SU-DHL-6 (cell line): ENCODE measurements around the gene PTPRCAP.
A peak's percentile ranks its signal among the peaks of the same experiment; 100 is the strongest.

Source experiments
- H2AFZ ChIP-seq: fragments of 200-600 bp; sonication (generic); 2 replicates; pipeline ENCODE4 v1.6.1; 2014; ENCODE audit warnings: low read depth, mild to moderate bottlenecking, moderate library complexity, mixed read lengths, antibody characterized with exemption, low read length; ENCODE audit not compliant: severe bottlenecking
- H3F3A ChIP-seq: fragments of 200-600 bp; shearing (Covaris generic); 2 replicates; pipeline ENCODE4 v1.6.0; 2016; ENCODE audit warnings: antibody characterized with exemption, mild to moderate bottlenecking; ENCODE audit not compliant: insufficient read depth
- H3K27ac ChIP-seq: fragments of 200-600 bp; sonication (generic); 2 replicates; pipeline ENCODE4 v1.5.1; 2016; ENCODE audit warnings: low read depth, mild to moderate bottlenecking, low read length, moderate library complexity, mixed read lengths
- H3K27me3 ChIP-seq: fragments of 200-600 bp; sonication (generic), shearing (Covaris generic); 2 replicates; pipeline ENCODE4 v1.6.0; 2014; ENCODE audit warnings: mild to moderate bottlenecking, low read length
- H3K36me3 ChIP-seq: fragments of 200-600 bp; sonication (generic); 2 replicates; pipeline ENCODE4 v1.6.1; 2014; ENCODE audit warnings: mild to moderate bottlenecking, low read length, mixed read lengths
- H3K4me2 ChIP-seq: fragments of 300-600, 200-600 bp; shearing (Covaris generic), sonication (generic); 2 replicates; pipeline ENCODE4 v1.6.0; 2014; ENCODE audit warnings: low read length, low read depth, mild to moderate bottlenecking; ENCODE audit not compliant: poor library complexity, severe bottlenecking
- H3K4me3 ChIP-seq: fragments of 200-600 bp; sonication (generic); 2 replicates; pipeline ENCODE4 v1.5.1; 2014; ENCODE audit warnings: antibody characterized with exemption, low read length, mild to moderate bottlenecking, mixed read lengths; ENCODE audit not compliant: insufficient read depth, poor library complexity, severe bottlenecking
- H3K79me2 ChIP-seq: fragments of 200-600 bp; sonication (generic); 2 replicates; pipeline ENCODE4 v1.6.1; 2014; ENCODE audit warnings: mild to moderate bottlenecking, low read length, moderate library complexity; ENCODE audit not compliant: insufficient read depth
- H3K9ac ChIP-seq: fragments of 200-600 bp; sonication (generic); 2 replicates; pipeline ENCODE4 v1.7.0; 2014; ENCODE audit warnings: mild to moderate bottlenecking, low read length
- H3K9me2 ChIP-seq: fragments of 200-600 bp; sonication (generic); replicated peaks from 2 replicates; pipeline ENCODE4 v1.6.1; 2014; ENCODE audit warnings: low read length; ENCODE audit not compliant: insufficient read depth
- H3K9me3 ChIP-seq: fragments of 200-600 bp; sonication (generic); 2 replicates; pipeline ENCODE4 v1.6.1; 2014; ENCODE audit warnings: low read length, mixed read lengths; ENCODE audit not compliant: insufficient read depth
- H4K20me1 ChIP-seq: fragments of 200-600 bp; sonication (generic); 2 replicates; pipeline ENCODE4 v1.6.1; 2014; ENCODE audit warnings: low read depth, mild to moderate bottlenecking, antibody characterized with exemption, low read length, moderate library complexity, mixed read lengths
- EZH2phosphoT487 ChIP-seq: fragments of 200-600 bp; sonication (generic), shearing (Covaris generic); conservative IDR thresholded peaks from 2 replicates; pipeline ENCODE4 v1.6.1; 2018; ENCODE audit warnings: mild to moderate bottlenecking, antibody characterized with exemption, low read length, moderate library complexity, mixed read lengths
- TF ChIP-seq, protein P1 (sequence below): fragments of 200-600 bp; sonication (generic); IDR thresholded peaks from one replicate; pipeline ENCODE4 v1.5.1; 2017; ENCODE audit warnings: antibody characterized with exemption, mild to moderate bottlenecking, low read length, moderate library complexity; ENCODE audit not compliant: insufficient read depth, poor library complexity, severe bottlenecking

Gene PTPRCAP

DNA sequence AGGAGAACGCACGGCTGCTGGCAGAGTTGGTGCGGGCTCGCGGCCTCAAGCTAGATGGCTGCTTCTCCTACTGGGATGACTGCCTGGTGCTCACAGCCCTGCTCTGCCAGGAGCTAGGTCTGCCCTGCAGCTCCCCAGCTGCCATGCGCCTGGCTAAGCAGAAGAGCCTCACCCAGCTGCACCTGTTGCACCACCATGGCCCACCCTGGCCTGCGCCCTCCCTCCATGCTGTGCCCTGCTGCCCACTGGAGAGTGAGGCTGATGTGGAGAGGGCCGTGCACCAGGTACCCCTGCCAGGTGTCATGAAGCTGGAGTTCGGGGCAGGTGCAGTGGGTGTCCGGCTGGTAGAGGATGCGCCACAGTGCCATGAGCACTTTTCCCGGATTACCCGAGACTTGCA lies 14.0 kb downstream of the PTPRCAP start:
- Histone ChIP-seq H3K9ac (no peak overlapping the region), H3K9me2 (no peaks in the 10 kb centered on the region), H3K36me3 (no peaks in the 10 kb centered on the region), H3K27ac (no peak overlapping the region), H3K9me3 (no peaks in the 10 kb centered on the region), H4K20me1 (no peaks in the 10 kb centered on the region), H3K79me2 (peaks cover under 1% of the 10 kb centered on the region; the same call in 1 of the 2 replicates), H3K4me3 (no peak overlapping the region), H3K27me3 (no peaks in the 10 kb centered on the region), H2AFZ (no peak overlapping the region), H3F3A (no peaks in the 10 kb centered on the region), H3K4me2 (no peak overlapping the region)
- TF ChIP-seq, protein P1, sequence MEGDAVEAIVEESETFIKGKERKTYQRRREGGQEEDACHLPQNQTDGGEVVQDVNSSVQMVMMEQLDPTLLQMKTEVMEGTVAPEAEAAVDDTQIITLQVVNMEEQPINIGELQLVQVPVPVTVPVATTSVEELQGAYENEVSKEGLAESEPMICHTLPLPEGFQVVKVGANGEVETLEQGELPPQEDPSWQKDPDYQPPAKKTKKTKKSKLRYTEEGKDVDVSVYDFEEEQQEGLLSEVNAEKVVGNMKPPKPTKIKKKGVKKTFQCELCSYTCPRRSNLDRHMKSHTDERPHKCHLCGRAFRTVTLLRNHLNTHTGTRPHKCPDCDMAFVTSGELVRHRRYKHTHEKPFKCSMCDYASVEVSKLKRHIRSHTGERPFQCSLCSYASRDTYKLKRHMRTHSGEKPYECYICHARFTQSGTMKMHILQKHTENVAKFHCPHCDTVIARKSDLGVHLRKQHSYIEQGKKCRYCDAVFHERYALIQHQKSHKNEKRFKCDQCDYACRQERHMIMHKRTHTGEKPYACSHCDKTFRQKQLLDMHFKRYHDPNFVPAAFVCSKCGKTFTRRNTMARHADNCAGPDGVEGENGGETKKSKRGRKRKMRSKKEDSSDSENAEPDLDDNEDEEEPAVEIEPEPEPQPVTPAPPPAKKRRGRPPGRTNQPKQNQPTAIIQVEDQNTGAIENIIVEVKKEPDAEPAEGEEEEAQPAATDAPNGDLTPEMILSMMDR, result no peak
- no peak for TF ChIP-seq EZH2phosphoT487

DNA sequence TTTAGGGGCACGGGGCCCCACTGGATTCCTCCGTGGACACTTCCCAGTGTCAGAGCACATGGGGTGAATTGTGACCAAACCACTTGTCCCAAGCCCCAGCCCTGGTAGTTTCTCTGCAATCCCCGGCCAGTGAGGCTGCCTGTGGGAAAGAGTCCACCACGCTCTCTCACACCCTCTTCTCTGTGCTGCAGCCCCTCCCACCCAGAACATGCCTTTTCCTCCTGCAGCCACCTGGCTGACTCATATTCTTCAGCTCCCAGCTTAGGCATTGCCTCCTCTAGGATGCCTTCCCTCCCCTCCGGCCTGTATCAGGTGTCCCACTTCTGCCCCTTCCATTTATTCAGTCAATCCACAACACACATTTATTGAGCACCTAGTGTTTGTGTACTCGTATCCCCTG lies 14.6 kb downstream of the PTPRCAP start:
- Histone ChIP-seq H3K27me3 (no peaks in the 10 kb centered on the region), H3K9me2 (no peaks in the 10 kb centered on the region), H3K4me2 (no peak overlapping the region), H3K9ac (no peak overlapping the region), H3K36me3 (no peaks in the 10 kb centered on the region), H3K27ac (no peak overlapping the region), H3K79me2 (no peaks in the 10 kb centered on the region), H3K9me3 (no peaks in the 10 kb centered on the region), H2AFZ (no peak overlapping the region), H3K4me3 (no peak overlapping the region), H4K20me1 (no peaks in the 10 kb centered on the region), H3F3A (no peaks in the 10 kb centered on the region)
- TF ChIP-seq, protein P1, result no peak
- TF ChIP-seq EZH2phosphoT487, result no peak

DNA sequence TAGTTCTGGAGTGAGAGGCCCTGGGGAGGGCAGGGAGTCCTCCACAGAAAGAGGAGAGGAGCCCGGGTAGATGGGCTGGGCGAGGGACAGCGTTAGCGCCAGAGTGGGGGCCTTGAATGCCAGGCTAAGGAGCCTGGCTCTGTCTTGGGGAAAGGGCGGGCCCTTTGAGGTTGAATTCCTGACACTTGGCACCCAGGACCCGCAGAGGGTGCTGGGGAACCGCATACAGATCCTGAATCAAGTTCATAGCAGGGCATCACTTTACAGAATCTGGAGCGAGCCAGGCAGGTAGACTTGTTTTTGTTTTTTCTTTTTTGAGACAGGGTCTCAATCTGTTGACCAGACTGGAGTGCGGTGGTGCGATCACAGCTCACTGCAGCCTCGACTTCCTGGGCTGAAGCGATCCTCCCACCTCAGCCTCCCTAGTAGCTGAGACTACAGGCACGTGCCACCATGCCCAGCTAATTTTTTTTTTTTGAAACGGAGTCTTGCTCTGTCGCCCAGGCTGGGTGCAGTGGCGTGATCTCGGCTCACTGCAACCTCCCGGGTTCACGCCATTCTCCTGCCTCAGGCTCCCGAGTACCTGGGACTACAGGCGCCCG lies 16.0 kb downstream of the PTPRCAP start:
- H3K27ac ChIP-seq, result no peak overlapping the region
- H3K4me3 ChIP-seq, result no peak overlapping the region
- no peaks in the 10 kb centered on the region for H4K20me1 ChIP-seq
- H3K9ac ChIP-seq, result peak overlapping the region; percentile 22; the same call in 1 of the 2 replicates
- TF ChIP-seq EZH2phosphoT487, result no peak
- TF ChIP-seq, protein P1, result no peak
- no peaks in the 10 kb centered on the region for H3K79me2 ChIP-seq
- H3K9me2 ChIP-seq, result no peaks in the 10 kb centered on the region
- no peaks in the 10 kb centered on the region for H3K9me3 ChIP-seq
- H3F3A ChIP-seq, result no peaks in the 10 kb centered on the region
- H3K4me2 ChIP-seq, result peak overlapping the region; percentile 48
- no peaks in the 10 kb centered on the region for H3K27me3 ChIP-seq
- no peaks in the 10 kb centered on the region for H3K36me3 ChIP-seq
- peak overlapping the region; percentile 71 for H2AFZ ChIP-seq
